GM19035 (cell line): ENCODE measurements around the gene P2RY1.

Experiments
- ATAC-seq: cut with Tn5 transposase; IDR thresholded peaks from one replicate; pipeline ENCODE4 v1.9.1; 2021; ENCODE audit not compliant: unreplicated experiment

P2RY1 gene

GRCh38 chr3:152834776-152835600 is at the start of gene P2RY1:
Gene P2RY1, plus strand, starts transcription at chr3:152835131. Its CDS starts 652 bp downstream, at chr3:152835783.
- ATAC-seq = peak; percentile 80

GRCh38 chr3:152786977-152787681 is 47.8 kb upstream of the P2RY1 start:
- no peak for ATAC-seq

GRCh38 chr3:152790651-152791387 is 44.1 kb upstream of the P2RY1 start:
- no peak for ATAC-seq

GRCh38 chr3:152793969-152794368 is 41.0 kb upstream of the P2RY1 start:
- no peak for ATAC-seq

GRCh38 chr3:152797751-152798432 is 37.0 kb upstream of the P2RY1 start:
- ATAC-seq = no peak

- no peak for ATAC-seq
Observed at GRCh38 chr3:152811974-152812760, 22.8 kb upstream of the P2RY1 start.

- ATAC-seq = no peak
Observed at GRCh38 chr3:152817400-152817799, 17.5 kb upstream of the P2RY1 start.

- no peak for ATAC-seq
Observed at GRCh38 chr3:152818027-152818426, 16.9 kb upstream of the P2RY1 start.

- ATAC-seq = no peak
Observed at GRCh38 chr3:152823173-152823572, 11.8 kb upstream of the P2RY1 start.

GRCh38 chr3:152823781-152824180 is 11.2 kb upstream of the P2RY1 start:
- ATAC-seq = no peak

- no peak for ATAC-seq
Observed at GRCh38 chr3:152825566-152825965, 9.4 kb upstream of the P2RY1 start.

- ATAC-seq = no peak
Observed at GRCh38 chr3:152826476-152826875, 8.5 kb upstream of the P2RY1 start.

GRCh38 chr3:152827313-152827712 is 7.6 kb upstream of the P2RY1 start:
- no peak for ATAC-seq

- no peak for ATAC-seq
Observed at GRCh38 chr3:152828075-152828840, 6.7 kb upstream of the P2RY1 start.

- ATAC-seq = no peak
Observed at GRCh38 chr3:152830245-152830644, 4.7 kb upstream of the P2RY1 start.

- ATAC-seq = no peak
Observed at GRCh38 chr3:152832046-152832445, 2.9 kb upstream of the P2RY1 start.

GRCh38 chr3:152833089-152833488 is 1.8 kb upstream of the P2RY1 start:
- no peak for ATAC-seq

- ATAC-seq = no peak
Observed at GRCh38 chr3:152834191-152834775, 648 bp upstream of the P2RY1 start.

GRCh38 chr3:152835601-152836102 is 721 bp downstream of the P2RY1 start:
- ATAC-seq = no peak
